Prostate gland (tissue), 2 donors: Measurements from ENCODE around the gene MAML1. TPM values are rescaled to one million over a fixed set of nuclear protein-coding genes. Genes with fewer than 3 reads are reported as not detected.
"Not testable (repeated sequence)": the region's sequence is repeated elsewhere in the genome, so short reads cannot be mapped to it uniquely, and the experiment has no call there.

Experiments
- DNase-seq: peaks from one replicate; pipeline ENCODE4 v3.0.0-alpha.2; 2019; ENCODE audit warnings: low spot score
- H3K27ac ChIP-seq, 2 donors: fragments of 200-600 bp; sonication (generic); 2 replicates each; pipeline ENCODE4 v1.5.1; 2017 to 2019
- H3K27me3 ChIP-seq: fragments of 200-600 bp; sonication (generic); replicated peaks from 2 replicates; pipeline ENCODE4 v1.5.1; 2019; ENCODE audit not compliant: insufficient read depth
- H3K36me3 ChIP-seq, 2 donors: fragments of 200-600 bp; sonication (generic); 1 replicate in 1 of 2; 2 replicates in 1 of 2; pipeline versions ENCODE4 v1.5.1 to v1.8.1; 2017 to 2019
- H3K4me1 ChIP-seq: fragments of 200-600 bp; sonication (generic); replicated peaks from 2 replicates; pipeline ENCODE4 v1.5.1; 2019
- H3K4me3 ChIP-seq, 2 donors: fragments of 200-600 bp; sonication (generic); 2 replicates each; pipeline ENCODE4 v1.5.1; 2017 to 2019
- H3K9me3 ChIP-seq: fragments of 200-600 bp; sonication (generic); 2 replicates; pipeline ENCODE4 v1.5.1; 2017
- CTCF ChIP-seq, 4 experiments: fragments of 200-600 bp in 2 of 4; fragments of 450-650 bp in 2 of 4; sonication (generic) in 2 of 4; IDR thresholded peaks; 1 replicate in 3 of 4; 2 replicates in 1 of 4; pipeline ENCODE4 v1.5.1; 2016 to 2019; ENCODE audit warnings: antibody characterized with exemption in 4 of 4, mild to moderate bottlenecking in 2 of 4, moderate library complexity in 2 of 4
- POLR2A ChIP-seq: fragments of 450-650 bp; IDR thresholded peaks from one replicate; pipeline ENCODE4 v1.6.1; 2016; ENCODE audit warnings: antibody characterized with exemption, mild to moderate bottlenecking
- POLR2AphosphoS5 ChIP-seq: sonication (generic); formaldehyde crosslinking; IDR thresholded peaks from one replicate; pipeline ENCODE4 v1.6.1; 2017; ENCODE audit warnings: antibody characterized with exemption
- WGBS: methylation state at CpG from one replicate; pipeline ENCODE4 v1.1.5; 2018; 5-methylcytosine and 5-hydroxymethylcytosine counted together
- intact Hi-C: fragments of 100-400 bp; cut with DNase I; formaldehyde crosslinking; loops from one replicate; pipeline ENCODE4 v1.14.2; 2022
- total RNA-seq, 2 donors: library from RNA; depleted of rRNA; stranded (reverse); fragments of >200 nt; gene quantifications; one replicate each; pipeline ENCODE4 v1.1.0, GENCODE V29; 2016

MAML1 gene
- total RNA-seq, 2 donors from 2014 or later, result 33.9 to 54.7 TPM

GRCh38 chr5:179780362-179780761 lies 47.7 kb downstream of the MAML1 start:
- Histone ChIP-seq H3K27me3 (no peaks in the 10 kb centered on the region), H3K9me3 (no peaks in the 10 kb centered on the region), H3K27ac (no peak overlapping the region), H3K4me3 (no peak overlapping the region), H3K36me3 (no peaks in the 10 kb centered on the region), H3K4me1 (peaks cover 2% of the 10 kb centered on the region)
- TF ChIP-seq POLR2A (no peak), POLR2AphosphoS5 (no peak), CTCF (IDR thresholded peaks at IDR 0.05) (no peak)
- intact Hi-C loops, result no loop called here
- 85% methylated on average over 7 of the region's 7 CpGs for WGBS
- no peak for DNase-seq

GRCh38 chr5:179781846-179782245 lies 49.2 kb downstream of the MAML1 start:
- no peak for TF ChIP-seq CTCF (IDR thresholded peaks at IDR 0.05)
- TF ChIP-seq POLR2AphosphoS5, result no peak
- TF ChIP-seq POLR2A, result no peak
- Histone ChIP-seq H3K27ac (no peak overlapping the region), H3K4me1 (peaks cover 2% of the 10 kb centered on the region), H3K9me3 (no peaks in the 10 kb centered on the region), H3K36me3 (no peaks in the 10 kb centered on the region), H3K4me3 (no peak overlapping the region), H3K27me3 (no peaks in the 10 kb centered on the region)
- no peak for DNase-seq
- intact Hi-C loops, result no loop called here
- 91% methylated on average over 4 of the region's 4 CpGs for WGBS

DNA sequence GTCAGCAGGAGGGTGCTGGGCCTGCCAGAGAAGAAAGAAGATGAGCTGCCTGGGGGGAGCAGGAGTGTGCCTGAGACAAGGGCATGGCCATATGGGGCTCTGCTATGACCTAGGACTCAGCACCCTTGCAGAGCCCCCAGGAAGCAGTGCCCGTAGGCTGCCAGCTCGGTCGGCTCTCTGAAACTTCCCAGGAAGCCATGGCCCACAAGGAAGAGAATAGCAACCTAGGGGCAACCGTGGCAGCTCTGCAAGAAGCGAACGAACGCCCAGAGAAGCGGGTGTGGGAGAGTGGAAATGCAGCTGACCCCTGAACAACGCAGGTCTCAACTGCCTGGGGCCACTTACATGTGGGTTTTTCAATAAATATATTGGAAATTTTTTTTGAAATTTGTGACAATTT lies 50.5 kb downstream of the MAML1 start:
- H3K36me3 ChIP-seq, result no peaks in the 10 kb centered on the region
- H3K4me3 ChIP-seq, result no peak overlapping the region
- no peaks in the 10 kb centered on the region for H3K4me1 ChIP-seq
- H3K27ac ChIP-seq, result no peak overlapping the region
- no peaks in the 10 kb centered on the region for H3K27me3 ChIP-seq
- TF ChIP-seq POLR2A (no peak), CTCF (IDR thresholded peaks at IDR 0.05) (no peak), POLR2AphosphoS5 (no peak)
- no peak for DNase-seq
- intact Hi-C loops, result no loop called here
- H3K9me3 ChIP-seq, result no peaks in the 10 kb centered on the region
- WGBS, result 97% methylated on average over 9 of the region's 9 CpGs

DNA sequence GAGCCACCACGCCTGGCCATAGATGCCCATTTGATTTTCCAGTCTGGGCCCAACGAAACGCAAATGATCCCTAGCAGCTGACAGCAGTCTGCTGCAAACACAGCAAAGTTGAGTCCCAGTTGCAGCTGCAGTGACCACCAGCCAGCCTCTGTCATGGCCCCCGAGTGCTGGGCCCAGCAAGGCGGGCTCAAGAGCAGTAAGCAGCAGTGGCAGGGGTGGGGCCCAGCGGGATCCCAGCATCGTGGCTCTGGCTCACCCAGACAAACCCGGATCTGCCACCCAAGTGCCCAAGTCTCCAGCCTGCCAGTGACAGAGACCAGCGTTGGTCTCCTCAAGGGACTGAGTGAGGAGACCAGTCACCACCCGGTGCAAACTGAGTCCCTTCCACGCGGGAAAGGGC lies 54.2 kb downstream of the MAML1 start:
- Histone ChIP-seq H3K4me1 (no peaks in the 10 kb centered on the region), H3K27ac (no peak overlapping the region), H3K36me3 (no peaks in the 10 kb centered on the region), H3K27me3 (no peaks in the 10 kb centered on the region), H3K4me3 (no peak overlapping the region), H3K9me3 (no peaks in the 10 kb centered on the region)
- TF ChIP-seq POLR2A, result no peak
- no peak for TF ChIP-seq POLR2AphosphoS5
- no peak for TF ChIP-seq CTCF (IDR thresholded peaks at IDR 0.05)
- DNase-seq, result no peak
- intact Hi-C loops, result no loop called here
- WGBS, result 74% methylated on average over 12 of the region's 12 CpGs

- intact Hi-C loops, result no loop called here
- Histone ChIP-seq H3K4me1 (no peaks in the 10 kb centered on the region), H3K36me3 (no peaks in the 10 kb centered on the region), H3K27me3 (no peaks in the 10 kb centered on the region), H3K27ac (no peak overlapping the region), H3K9me3 (no peaks in the 10 kb centered on the region), H3K4me3 (no peak overlapping the region)
- TF ChIP-seq POLR2AphosphoS5 (no peak), CTCF (IDR thresholded peaks at IDR 0.05) (no peak), POLR2A (no peak)
- DNase-seq, result no peak
- WGBS, result 95% methylated on average over 7 of the region's 7 CpGs
These were observed 55.7 kb downstream of the MAML1 start for GRCh38 chr5:179788193-179788854.

GRCh38 chr5:179789278-179789677 lies 56.7 kb downstream of the MAML1 start:
- H3K9me3 ChIP-seq, H3K36me3 ChIP-seq, H3K4me3 ChIP-seq, intact Hi-C loops, H3K27ac ChIP-seq, DNase-seq, H3K4me1 ChIP-seq, H3K27me3 ChIP-seq: not testable (repeated sequence)
- 97% methylated on average over 9 of the region's 9 CpGs for WGBS
